ENCODE results near the gene TMC8. TPM values are rescaled to one million over a fixed set of nuclear protein-coding genes. Genes with fewer than 3 reads are reported as not detected.
"Not testable (repeated sequence)": the region's sequence is repeated elsewhere in the genome, so short reads cannot be mapped to it uniquely, and the experiment has no call there.

TMC8 gene
- total RNA-seq, 2 donors from 2014 or later: 3.8 to 4.3 TPM

GRCh38 chr17:78129351-78130089 is 1.1 kb upstream of the TMC8 start:
- no peak for ATAC-seq

GRCh38 chr17:78130090-78130436 is 508 bp upstream of the TMC8 start:
- ATAC-seq: no peak
- no peak for DNase-seq
- intact Hi-C loops (cut with DNase I): loop anchor here in 1 of 2 donors (5.0 kb wide), 1 partner anchor 47 kb away; no protein-coding TSS in a partner anchor

More at GRCh38 chr17:78129351-78130089, 1.1 kb upstream of the TMC8 start:
- no peak for DNase-seq
- intact Hi-C loops (cut with DNase I): loop anchor here (5.0 kb wide), 1 partner anchor 48 kb away; no protein-coding TSS in a partner anchor

- intact Hi-C loops (cut with DNase I): loop anchor here in 1 of 2 donors (5.0 kb wide), 1 partner anchor 46 kb away; no protein-coding TSS in a partner anchor
- DNase-seq: no peak
- ATAC-seq: no peak
These were observed 857 bp downstream of the TMC8 start for GRCh38 chr17:78131172-78132083.

- peak; percentile 35 for DNase-seq
- intact Hi-C loops (cut with DNase I): loop anchor here in 1 of 2 donors (5.0 kb wide), 1 partner anchor 45 kb away; no protein-coding TSS in a partner anchor
- ATAC-seq: no peak
These were observed 1.6 kb downstream of the TMC8 start for GRCh38 chr17:78132084-78132676.

- intact Hi-C loops (cut with DNase I): loop anchor here in 1 of 2 donors (5.0 kb wide), 1 partner anchor 45 kb away; no protein-coding TSS in a partner anchor
- DNase-seq (no peak), ATAC-seq (no peak)
These were observed 2.2 kb downstream of the TMC8 start for GRCh38 chr17:78132767-78133178.

DNA sequence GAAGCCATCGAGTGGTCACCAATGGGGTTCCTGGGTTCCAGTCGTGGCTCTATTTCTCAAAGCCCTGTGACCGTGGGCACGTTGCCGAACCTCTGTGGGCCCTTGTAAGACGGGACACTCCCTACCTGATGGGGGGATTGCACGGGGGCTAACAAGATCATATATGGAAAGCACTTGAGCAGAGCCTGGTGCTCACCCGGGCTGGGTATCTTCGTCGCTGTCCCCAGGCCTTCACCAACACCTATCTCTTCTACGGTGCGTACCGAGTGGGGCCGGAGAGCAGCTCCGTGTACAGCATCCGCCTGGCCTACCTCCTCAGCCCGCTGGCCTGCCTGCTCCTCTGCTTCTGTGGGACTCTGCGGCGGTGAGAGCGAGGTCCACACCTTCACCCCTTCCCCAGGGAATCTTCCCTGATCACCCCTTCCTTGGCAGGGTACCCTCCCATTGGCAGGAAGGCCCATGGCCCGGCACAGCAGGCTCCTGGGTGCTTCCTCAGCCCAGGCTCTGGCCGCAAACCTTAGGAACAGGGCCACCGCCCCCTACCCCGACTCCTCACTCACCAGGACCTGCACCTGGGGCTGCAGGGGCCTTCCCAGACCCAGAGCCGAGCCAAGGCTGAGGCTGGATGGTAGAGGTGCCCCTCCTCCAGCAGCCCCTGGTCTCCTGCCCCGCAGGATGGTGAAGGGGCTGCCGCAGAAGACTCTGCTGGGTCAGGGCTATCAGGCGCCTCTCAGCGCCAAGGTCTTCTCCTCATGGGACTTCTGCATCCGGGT is 2.8 kb downstream of the TMC8 start:
- DNase-seq: peak; percentile 16

GRCh38 chr17:78133971-78134898 is 3.7 kb downstream of the TMC8 start:
- ATAC-seq (no peak), DNase-seq (peak; percentile 58)
- intact Hi-C loops (cut with DNase I): loop anchor here in 1 of 2 donors (5.0 kb wide), 1 partner anchor 43 kb away; no protein-coding TSS in a partner anchor

More for the DNA sequence above, 2.8 kb downstream of the TMC8 start:
- intact Hi-C loops (cut with DNase I): loop anchor here in 1 of 2 donors (5.0 kb wide), 1 partner anchor 44 kb away; no protein-coding TSS in a partner anchor
- ATAC-seq: no peak

GRCh38 chr17:78134899-78135385 is 4.4 kb downstream of the TMC8 start:
- DNase-seq: peak; percentile 18
- ATAC-seq: no peak
- intact Hi-C loops (cut with DNase I): loop anchor here in 1 of 2 donors (5.0 kb wide), 1 partner anchor 42 kb away; no protein-coding TSS in a partner anchor

- intact Hi-C loops (cut with DNase I): no loop called here
- no peak for DNase-seq
- ATAC-seq: no peak
These were observed 5.4 kb downstream of the TMC8 start for GRCh38 chr17:78135858-78136500.

DNA sequence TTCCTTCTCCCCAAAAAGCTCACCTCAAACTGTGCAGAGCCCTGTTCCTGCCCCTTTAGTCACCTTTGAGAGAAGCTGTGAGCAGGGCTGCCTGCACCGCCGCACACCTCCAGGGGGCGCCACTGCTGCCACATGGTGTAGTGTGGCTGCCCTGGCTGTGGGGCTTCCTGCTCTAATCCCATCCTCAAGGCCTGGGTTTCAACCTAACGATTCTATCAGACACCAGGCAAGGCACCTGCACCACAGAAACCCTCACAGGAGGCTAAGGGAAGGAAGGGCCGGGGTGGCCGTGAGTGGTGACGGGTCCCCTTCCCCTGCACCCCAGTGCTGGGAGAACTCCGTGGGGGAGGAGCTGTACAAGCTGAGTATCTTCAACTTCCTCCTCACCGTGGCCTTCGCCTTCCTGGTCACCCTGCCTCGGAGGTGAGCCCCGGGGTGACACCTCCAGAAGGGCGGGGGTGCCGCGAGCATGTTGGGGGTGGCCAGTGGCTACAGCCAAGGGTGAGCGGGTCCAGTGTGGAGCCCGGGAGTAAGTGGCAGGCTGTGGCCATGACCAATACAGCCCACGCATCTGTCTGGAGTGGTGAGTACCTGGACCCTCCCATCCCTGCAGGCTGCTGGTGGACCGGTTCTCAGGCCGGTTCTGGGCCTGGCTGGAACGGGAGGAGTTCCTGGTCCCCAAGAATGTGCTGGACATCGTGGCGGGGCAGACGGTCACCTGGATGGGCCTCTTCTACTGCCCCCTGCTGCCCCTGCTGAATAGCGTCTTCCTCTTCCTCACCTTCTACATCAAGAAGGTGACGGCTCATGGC is 7.0 kb downstream of the TMC8 start:
- ATAC-seq (no peak), DNase-seq (peak; percentile 26)
- intact Hi-C loops (cut with DNase I): no loop called here

DNA sequence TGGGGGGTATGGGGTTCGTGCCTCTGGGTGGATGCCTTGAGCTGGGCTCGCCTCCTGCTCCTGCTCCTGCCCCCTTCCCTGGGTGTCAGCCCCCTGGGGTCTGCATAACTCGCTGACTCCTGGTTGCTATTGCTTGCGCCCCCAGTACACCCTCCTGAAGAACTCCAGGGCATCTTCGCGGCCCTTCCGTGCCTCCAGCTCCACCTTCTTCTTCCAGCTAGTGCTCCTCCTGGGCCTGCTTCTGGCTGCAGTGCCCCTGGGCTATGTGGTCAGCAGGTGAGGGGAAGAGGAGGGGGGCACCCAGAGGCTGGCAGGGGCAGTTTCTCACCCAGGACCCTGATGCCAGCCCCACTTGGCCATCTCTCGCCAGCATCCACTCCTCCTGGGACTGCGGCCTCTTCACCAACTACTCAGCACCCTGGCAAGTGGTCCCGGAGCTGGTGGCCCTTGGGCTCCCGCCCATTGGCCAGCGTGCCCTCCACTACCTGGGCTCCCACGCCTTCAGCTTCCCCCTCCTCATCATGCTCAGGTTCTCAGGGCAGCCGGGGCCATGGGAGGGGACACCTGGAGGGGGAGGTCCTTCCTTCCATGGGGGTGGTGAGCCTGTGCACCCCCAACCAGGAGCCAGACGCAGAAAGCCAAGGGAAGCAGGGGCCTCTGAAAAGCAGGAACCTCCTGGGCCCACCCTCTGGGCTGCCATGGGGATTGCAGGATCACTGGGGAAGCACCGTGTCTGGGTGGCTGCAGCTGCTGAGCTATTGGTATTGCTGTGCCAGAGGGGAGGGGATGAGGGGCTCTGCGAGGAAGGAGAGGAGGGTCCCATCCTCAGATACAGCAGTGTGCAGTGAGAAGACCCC is 7.9 kb downstream of the TMC8 start:
- intact Hi-C loops (cut with DNase I): no loop called here
- DNase-seq: peak; percentile 22
- no peak for ATAC-seq

- DNase-seq; intact Hi-C loops (cut with DNase I); ATAC-seq: not testable (repeated sequence)
These were observed 9.2 kb downstream of the TMC8 start for GRCh38 chr17:78139861-78140168.

DNA sequence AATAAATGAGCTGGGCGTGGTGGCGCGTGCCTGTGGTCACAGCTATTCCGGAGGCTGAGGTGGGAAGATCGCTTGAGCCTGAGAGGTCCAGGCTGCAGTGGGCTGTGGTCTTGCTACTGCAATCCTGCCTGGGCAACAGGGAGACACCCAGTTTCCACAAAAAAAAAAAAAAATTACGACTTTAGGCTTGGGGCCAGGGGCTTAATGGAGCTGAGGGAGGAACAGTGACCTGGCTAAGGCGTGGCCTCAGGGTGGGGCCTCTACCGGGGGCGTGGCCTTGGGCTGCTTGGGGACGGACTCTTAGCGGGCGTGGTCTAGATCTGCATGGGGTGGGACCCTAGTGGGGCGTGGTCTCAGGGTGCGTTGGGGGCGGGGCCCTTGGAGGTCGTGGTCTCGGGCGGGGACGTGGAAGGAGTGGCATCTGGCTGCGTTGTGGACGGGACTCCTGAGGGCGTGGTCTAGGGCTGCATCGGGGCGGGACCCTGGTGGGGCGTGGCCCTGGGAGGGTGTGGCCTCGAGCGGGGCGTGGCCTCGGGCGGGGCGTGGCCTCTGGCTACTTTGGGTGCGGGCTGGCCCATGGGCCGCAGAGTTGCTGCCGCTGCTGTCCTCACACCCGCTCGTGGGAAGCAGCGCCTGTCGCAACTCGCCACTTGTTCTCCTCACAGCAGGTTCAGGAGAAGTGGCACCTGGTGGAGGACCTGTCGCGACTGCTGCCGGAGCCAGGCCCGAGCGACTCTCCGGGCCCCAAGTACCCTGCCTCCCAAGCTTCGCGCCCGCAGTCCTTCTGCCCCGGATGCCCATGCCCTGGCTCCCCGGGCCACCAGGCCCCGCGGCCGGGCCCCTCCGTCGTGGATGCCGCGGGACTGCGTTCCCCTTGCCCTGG is 9.8 kb downstream of the TMC8 start:
- DNase-seq (peak; percentile 95), ATAC-seq (peak; percentile 83 to 89)
- intact Hi-C loops (cut with DNase I): no loop called here

- intact Hi-C loops (cut with DNase I): no loop called here
- ATAC-seq: no peak
- peak; percentile 26 for DNase-seq
These were observed 11.0 kb downstream of the TMC8 start for GRCh38 chr17:78141437-78142118.

Measured in left cardiac atrium (tissue), 4 donors.